HG02759 (cell line): Measurements from ENCODE around the gene XPR1.

Source experiments
- ATAC-seq: cut with Tn5 transposase; IDR thresholded peaks from one replicate; pipeline ENCODE4 v1.9.1; 2021; ENCODE audit warnings: mild to moderate bottlenecking, moderate library complexity; ENCODE audit not compliant: unreplicated experiment

Gene XPR1

DNA sequence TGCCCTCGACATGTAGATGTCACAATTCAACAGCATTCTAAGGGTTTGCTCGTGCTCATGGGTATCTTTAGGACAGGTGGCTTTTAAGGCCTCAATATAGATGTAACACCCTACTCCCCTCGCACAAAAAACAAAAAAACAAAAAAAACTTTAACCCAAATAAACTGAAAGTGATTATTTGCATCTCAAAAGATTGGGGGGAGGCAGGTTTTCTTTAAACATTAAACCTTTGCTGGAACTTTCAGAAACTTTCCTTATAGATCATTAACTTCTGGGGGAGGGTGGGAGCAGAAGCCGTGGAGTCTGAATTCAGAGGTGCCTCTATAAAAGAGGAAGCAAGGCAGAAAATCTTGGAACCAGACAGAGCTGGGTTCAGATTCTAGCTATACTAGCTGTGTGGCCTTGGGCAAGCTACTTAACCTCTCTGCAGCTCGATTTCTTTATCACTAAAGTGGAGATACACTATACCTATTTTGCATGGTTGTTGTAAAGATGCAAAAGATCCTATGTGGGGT lies 277.7 kb downstream of the XPR1 start:
- peak; percentile 51 for ATAC-seq

DNA sequence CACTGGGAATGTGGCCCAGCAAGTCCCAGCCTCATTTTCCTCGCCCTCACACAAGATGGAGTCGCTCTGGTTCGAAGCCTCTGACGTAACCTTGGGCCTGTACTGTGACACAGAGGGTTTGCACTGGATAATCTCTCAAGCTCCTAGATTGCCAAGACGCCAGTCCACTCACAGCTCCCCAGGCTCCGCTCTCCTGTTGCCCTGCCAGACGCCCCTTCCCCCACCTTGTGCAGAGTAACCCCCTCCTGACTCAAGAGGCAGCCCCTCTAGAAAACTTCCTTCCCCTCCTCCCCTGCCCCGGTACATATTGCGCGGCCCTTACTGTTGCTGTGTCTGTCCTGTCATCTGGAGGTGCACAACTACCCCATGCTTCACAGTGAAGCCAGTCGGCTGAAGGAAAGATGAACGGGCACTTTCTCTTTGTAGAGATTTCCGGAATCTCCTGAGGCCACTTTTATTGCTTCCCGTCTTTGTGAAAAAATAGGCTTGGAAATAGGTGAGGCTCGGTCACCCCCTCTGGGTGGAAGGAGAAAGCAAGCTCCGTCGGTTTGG lies 279.9 kb downstream of the XPR1 start:
- no peak for ATAC-seq

DNA sequence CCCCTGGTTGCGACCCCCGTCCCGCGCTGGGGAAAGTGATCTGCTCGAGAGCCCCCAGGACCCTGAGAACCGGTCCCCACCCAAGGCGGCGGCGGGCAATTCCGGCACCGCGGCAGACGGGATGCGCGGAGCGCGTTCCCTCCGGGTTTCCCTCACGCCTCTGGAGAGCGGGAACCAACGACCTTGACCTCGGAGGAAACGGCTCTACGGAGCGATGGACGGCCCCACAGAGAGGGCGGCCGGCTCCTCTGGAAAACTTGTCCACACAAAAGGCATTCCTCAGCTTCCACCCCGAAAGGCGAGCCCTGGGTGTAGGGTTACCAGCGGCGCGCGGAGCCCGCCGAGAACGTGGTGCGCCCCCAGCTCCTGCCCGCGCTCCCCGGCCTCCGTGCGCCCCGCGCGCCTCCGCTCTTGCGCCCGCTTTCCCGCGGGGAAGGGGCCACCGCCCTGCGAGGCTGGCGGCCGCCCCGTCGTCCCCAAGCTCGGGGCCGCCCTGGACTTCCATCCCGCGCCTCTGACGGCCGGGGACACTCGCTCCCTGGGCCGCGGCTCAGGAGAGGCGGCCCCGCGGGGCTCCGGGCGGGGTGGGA lies 280.5 kb downstream of the XPR1 start:
- ATAC-seq, result peak; percentile 24

DNA sequence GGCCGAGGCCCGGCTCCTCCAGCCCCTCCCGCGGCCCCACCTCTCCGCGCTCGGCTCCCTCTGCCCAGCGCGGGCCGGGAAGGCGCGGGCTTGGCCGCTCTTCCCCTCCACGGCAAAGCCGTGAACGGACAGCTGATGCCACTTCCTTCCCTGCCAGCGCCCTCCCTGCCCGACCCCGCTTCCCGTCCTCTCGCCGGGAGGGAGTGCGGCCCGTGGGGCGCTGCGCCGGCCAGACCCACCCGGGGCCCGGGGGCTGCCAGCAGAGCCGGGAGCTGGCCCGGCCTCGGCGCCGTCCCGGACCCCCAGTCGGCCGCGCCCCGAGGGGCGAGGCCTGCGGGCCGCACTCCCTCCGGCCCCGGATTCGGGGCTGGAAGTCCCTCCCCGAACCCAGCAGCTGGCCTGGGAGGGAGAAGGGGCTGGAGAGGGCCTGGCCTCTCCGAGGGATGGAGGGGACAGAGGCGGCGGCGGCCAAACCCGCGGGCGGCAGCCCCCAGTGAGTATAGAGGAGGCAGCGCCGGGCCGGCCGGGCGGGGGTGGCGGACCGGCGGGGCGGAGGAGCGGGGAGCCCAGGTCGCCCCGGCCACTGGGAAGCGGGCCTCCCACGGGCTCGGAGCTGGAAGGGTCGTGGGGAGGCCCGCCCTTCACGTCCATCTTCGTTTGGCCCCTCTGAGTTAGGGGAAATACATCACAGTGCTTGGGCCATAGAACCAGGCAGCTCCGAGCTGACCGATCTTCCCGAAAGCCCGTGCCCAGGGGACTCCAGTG lies 281.2 kb downstream of the XPR1 start, which contains the start of gene KIAA1614:
KIAA1614 (plus strand) TSS at position 97 of the 765 bp plus-strand sequence; CDS start at position 444, 347 bp downstream.
- ATAC-seq, result peak; percentile 27

DNA sequence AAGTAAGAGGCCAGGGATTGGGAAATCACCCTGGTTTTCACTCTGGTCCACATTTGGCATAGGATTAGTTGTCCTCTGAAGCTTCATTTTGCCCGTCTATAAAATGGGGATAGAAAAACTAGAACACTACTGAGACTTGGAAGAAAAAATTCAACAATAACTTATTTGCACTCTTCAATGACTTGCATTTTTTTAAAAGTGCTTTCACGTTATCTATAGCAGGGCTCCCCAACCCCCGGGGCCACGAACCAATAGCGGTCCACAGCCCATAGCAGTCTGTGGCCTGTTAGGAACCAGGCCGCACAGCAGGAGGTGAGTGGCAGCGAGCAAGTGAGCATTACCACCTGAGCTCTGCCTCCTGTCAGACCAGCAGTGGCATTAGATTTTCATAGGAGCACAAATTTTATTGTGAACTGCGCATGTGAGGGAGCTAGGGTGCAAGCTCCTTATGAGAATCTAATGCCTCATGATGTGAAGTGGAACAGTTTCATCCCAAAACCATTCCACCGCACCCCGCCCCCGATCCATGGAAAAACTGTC lies 283.7 kb downstream of the XPR1 start:
- no peak for ATAC-seq

DNA sequence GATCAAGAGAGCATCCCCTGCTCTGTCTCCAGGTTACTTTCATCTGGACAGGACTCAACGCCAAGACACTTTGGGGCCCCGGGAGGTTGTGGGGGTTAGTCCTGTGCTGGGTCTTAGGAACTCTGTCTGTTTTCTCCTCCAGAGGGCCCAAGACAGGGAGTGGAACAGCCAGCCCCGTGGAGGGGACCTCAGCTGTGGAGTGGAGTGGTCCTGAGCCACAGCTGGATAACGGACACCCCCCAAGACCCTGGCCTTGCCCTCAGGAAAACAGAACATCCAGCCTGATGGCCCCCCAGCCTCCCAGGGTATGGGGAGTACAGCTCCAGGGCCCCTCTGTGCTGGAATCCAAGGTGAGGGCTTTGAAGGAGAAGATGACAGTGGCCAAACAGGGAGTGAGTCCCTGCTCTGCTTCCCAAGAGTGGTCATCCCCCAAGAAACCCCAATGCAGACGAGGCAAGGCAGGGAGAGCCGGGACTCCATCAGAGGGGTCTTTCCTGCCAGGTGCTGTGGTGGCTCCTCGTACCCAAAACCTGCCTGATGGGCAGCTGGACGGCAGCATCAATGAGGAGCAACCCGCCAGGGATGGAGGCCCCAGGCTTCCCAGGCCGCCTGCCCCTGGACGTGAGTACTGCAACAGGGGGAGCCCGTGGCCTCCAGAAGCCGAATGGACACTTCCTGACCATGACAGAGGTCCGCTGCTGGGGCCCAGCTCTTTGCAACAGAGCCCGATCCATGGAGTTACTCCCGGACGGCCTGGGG lies 284.4 kb downstream of the XPR1 start:
- ATAC-seq, result no peak

DNA sequence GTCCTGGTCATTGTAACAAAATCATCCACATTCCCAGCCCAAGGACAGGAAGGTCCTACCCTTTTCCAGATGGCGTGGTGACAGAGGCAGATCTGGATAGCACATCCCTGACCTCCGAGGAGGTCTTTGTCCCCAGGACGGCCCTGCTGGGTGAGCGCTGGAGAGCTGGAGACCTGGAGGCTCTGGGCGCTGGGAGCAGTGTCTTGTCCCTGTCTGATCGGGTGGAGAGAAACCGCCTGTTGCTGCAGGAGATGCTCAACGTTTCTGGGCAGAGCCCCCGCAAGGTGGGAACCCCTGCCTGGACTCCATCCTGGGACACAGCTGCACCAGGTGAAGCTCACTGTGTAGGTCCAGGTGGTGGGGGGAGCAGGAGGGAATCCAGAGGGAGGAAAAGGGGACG lies 284.9 kb downstream of the XPR1 start:
- ATAC-seq, result no peak

DNA sequence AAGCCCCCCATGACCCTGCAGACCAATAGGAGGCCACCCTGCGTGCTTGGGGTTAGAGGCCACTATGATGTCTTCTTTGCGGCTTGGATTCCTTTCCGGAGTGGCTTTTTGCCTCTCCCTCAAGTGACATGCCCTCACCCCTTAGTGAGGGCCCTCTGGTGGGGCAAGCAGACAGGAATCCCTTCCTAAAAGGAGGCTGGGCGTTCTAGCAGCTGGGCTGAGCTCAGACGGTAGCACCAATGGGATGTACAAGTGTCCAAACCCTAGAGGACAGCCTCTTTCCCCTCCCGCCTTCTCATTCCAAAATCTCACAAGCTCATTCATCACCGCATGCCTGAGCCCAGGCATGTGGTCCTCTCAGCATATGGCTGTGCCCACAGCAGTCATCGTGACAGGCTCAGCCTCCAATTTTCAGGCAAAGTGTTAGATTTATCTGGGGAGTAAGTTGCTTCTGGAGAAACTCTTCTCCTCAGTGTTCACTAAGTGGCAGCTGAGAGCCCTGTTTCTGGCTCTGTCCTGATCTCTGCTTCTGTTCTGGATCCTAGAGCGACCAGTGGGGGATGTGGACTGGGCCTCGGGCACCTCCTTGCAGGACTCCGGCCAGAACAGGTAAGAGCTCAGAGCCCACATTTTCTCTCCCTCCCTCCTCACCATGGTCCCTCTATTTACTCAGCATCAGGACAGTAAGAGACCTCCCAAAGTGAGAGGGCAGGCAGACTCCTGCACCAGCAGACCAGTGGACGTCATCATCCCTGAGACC lies 285.7 kb downstream of the XPR1 start:
- ATAC-seq, result no peak

DNA sequence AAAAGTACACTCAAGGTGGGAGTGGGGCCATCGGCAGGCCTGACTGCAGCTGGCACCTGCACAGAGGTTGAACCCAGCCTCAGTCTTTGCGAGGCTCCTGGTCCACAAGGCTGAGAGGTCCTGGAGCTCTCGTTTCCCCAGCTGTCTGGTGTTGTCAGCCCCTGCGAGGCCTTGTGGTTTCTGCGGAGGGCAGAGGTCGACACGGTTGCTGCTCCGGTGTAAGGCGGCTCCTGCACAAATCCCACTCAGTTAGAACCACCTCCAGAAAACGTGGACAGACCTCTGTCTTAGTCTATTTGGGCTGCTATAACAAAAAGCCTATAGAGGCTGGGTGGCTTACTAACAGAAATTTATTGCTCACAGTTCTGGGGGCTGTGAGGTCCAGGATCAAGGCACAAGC lies 286.7 kb downstream of the XPR1 start:
- ATAC-seq, result peak; percentile 43

DNA sequence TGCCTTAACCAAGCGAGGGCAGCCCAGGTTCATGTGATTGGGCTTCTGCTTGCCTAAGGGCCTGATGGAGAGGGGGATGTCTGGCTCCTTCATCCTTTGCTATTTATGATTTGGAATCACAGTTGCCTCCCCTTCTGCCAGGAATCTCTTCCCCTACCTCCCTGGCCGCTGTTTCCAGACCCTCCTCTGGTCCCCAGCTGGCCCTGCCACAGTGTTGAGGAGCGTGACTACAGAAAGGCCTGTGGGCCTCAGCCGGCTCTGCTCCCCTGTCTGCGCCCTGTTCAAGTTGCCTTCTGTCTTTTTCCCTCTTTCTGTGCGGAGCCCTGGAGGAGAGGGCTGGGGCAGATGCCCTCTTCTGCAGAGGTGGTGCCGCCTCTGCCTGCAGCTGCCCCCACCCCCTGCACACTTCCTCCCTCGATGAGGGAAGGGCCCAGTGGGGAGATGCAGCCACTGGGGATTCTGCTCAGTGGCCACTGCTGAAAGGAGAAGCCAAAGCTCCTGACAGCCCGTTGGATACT lies 287.4 kb downstream of the XPR1 start:
- ATAC-seq, result no peak

DNA sequence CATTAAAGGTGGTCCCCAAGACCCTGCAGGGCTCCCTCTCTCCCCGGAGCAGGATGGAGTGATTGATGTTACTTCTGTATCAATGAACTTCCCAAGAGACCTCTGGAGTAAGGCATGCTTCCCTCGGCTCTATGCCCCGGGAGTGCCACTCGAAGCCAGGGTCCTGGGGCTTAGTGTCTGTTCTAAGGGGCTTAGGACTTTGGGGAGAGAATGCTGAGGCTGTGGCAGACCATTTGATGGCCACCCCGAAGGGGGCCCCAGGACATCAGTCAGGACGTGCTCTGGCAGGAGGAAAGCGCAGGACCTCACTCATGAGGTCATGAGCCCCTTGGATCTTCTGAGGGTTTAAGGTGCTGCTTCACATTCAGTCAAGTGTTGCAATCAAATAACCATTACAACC lies 288.4 kb downstream of the XPR1 start:
- no peak for ATAC-seq

DNA sequence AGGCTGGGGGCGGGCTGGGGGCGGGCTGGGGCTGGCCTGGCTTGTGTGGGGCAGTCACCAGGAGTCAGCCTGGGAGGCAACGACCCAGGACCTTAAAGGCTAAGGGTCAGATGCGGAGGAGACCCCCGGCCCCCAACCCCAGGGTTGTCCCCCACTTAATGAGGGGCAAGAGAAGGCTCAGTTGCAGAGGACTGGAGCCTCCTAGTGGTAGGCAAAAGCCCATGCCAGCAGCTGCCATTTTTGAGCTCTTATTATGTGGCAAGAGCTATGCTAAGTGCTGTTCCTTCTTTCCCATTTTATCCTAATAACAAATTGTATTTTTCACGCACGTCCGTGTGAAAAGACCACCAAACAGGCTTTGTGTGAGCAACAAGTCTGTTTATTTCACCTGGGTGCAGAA lies 288.9 kb downstream of the XPR1 start:
- no peak for ATAC-seq

DNA sequence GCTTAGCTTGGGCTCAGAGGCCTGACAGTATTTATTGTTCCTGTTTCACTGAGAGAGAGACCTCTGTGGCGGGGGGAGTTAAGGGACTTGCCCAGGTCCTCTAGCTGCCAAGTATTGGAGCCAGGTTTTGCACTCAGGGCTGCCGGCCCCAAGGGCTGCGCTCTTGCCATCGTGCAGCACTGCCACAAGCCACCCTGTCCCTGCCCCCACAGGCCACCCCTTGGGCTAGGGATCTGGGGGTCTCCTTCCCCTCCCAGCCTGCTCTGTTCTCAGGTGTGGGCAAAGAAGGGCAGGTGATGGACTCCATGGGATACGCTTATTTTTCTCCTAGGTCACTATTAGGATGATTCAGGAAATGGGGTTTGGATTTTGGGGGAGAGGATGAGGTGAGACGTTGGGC lies 289.6 kb downstream of the XPR1 start:
- no peak for ATAC-seq

DNA sequence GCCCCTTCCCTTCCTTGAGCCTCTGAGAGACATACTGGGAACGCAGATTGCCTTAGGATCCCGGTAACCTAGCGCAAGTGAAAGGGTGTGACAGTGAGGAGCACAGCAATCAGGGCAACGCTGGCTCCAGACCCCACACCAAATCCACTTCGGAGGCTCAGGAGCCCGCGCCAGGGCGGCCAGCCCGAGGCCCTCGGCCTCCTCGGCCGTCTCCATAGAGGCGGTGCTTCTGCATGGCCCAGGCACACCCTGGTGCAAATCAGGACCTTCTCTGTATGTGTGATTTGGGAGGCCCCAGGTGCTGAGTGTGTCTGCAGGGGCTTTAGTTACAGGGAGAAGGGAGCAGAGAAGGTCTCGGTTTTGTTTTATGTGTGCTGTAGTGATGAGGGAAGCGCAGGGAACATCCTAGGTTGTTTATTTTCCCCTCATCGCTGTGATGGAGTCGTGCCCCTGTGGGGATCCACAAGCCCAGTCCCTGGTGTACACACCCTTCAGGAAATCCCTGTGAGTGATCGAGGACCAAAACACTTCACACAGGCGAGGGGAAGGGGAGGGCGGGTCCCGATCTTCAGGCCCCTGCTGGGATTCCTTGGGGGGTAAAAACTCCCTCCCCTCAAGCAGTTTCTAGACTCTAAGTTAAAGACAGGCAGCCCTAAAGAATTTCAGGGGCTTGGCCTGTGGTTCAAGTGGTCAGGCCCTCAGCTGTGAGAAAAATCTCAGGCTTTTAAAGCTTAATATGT lies 290.2 kb downstream of the XPR1 start:
- ATAC-seq, result no peak

DNA sequence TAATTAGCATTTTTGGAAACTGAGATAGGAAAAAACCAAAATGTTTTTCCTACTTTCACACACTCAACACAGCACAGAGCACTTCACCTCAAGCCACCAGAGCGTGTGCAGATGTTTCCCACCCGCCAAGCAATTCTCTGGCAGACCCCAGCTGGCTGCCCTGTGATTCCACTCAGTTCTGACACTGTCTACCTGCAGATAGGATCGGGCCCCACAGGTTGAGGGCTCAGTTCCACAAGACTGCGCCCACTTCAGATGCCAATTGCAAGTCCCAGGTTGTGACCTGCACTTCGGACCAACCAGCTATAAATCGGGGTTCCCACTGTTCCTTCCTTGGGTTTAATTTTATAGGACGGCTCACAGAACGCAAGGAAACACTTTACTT lies 290.8 kb downstream of the XPR1 start:
- no peak for ATAC-seq

DNA sequence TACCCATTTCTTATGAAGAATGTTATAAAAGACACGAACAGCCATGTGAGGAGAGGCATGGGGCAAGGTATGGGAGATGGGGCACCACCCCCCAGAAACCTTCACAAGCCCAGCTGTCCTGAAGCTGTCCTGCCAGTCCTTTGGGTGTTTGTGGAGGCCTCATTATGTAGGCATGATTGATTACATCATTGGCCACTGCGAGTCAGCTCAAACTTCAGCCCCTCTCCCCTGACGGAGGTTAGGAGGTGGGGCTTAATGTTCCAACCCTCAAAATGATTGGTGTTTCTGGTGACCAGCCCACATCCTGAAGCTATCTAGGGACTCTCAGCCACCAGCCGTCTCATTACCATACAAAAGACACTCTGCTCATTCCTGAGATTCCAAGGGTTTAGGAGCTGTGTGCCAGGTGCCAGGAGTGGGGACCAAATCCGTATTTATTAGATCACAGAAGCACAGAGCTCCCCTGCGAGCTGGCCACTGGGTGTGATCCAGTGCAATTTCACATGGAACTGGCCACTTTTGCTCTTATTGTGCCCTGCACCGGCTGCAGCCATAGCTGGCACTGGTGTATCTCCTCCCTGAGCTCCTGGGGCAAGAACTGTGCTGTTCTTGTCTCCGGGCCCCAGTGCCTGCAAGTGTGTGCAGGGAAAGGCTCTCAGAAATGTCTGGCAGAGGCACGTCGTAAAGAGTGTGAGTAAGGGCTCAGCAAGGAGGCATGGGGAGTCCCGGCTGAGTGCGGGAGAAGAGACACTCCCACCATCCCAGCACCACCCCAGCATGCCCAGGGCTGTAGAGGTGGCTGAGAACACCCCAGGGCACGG lies 291.4 kb downstream of the XPR1 start:
- ATAC-seq, result peak; percentile 52

DNA sequence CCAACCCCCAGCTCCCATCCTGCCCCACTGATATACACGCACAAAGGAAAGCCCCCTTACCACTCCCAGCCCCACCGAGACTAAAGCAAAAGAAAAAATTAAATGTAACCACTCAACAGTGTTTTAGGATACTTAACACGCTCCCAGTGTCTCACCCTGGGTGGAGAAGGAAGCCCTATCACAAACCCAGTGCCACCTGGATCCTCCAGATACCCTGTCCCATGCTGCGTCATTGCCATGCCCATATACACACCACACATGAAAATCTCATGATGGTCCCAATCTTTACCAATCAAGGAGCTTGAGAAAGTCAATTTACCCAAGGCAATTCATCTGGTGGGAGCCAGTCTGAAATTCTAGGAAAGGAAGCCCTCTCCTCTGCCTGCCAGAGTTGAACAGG lies 292.1 kb downstream of the XPR1 start:
- ATAC-seq, result no peak

DNA sequence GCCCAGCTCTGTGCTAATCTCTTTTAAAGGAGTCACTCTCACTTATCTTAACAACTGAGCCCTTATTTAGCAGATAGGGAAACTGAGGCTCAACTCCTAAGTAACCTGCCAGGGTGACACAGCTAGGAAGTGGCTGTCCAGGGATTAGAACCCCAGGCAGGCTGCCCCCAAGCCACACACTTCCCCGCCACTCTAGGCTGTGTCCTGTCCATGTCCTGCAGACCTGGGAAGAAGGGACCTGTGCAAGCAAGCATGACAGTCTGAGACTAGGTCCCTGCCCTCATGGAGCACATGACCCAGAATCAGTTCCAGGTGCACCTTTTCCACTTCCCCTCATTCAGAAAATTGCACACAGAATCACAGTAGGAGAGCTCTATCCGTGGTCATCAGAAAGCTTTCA lies 293.1 kb downstream of the XPR1 start:
- no peak for ATAC-seq
